H1 (cell line): ENCODE data around the gene MAGI2. TPM values are rescaled to one million over a fixed set of nuclear protein-coding genes. Genes with fewer than 3 reads are reported as not detected.

Experiments
- CTCF ChIA-PET: fragments of 300-600 bp; sonication (Branson Sonifier 250); formaldehyde crosslinking; loops from one replicate; lab custom pipeline; 2021; ENCODE audit not compliant: partially characterized antibody; lab: Charles Lee
- POLR2A ChIA-PET: fragments of 300-600 bp; sonication (Branson Sonifier 250); formaldehyde crosslinking; loops from one replicate; lab custom pipeline; 2021; ENCODE audit warnings: inconsistent platforms; ENCODE audit not compliant: partially characterized antibody; lab: Charles Lee
- DNase-seq, 2 experiments: peaks; one replicate each; pipeline versions ENCODE4 v3.0.0 to v3.0.0-alpha.2; 2010 to 2022; ENCODE audit warnings: low spot score in 2 of 2, low read depth in 1 of 2, mixed read lengths in 1 of 2
- FAIRE-seq: peaks from 2 replicates; lab custom pipeline; 2011; peaks lifted over from hg19 to GRCh38; lab: Jason Lieb, UNC
- H2AFZ ChIP-seq: 2 replicates; pipeline ENCODE4 v1.8.1; 2012; ENCODE audit warnings: low read length, inconsistent platforms
- H2AK5ac ChIP-seq: 2 replicates; pipeline ENCODE4 v1.6.1; 2013; ENCODE audit warnings: low read depth, low read length
- H2BK120ac ChIP-seq: replicated peaks from 2 replicates; pipeline ENCODE3; 2013; ENCODE audit warnings: low read depth, low read length, inconsistent platforms
- H2BK12ac ChIP-seq: 2 replicates; pipeline ENCODE4 v1.6.1; 2013; ENCODE audit warnings: low read depth, low read length
- H2BK15ac ChIP-seq: 2 replicates; pipeline ENCODE4 v1.6.1; 2013; ENCODE audit warnings: low read length
- H2BK20ac ChIP-seq: 2 replicates; pipeline ENCODE4 v1.6.1; 2013; ENCODE audit warnings: low read length
- H2BK5ac ChIP-seq: 2 replicates; pipeline ENCODE4 v1.6.1; 2013; ENCODE audit warnings: low read depth, low read length
- H3K14ac ChIP-seq: 2 replicates; pipeline ENCODE4 v1.6.1; 2013; ENCODE audit warnings: inconsistent platforms; ENCODE audit not compliant: insufficient read length
- H3K18ac ChIP-seq: 2 replicates; pipeline ENCODE4 v1.6.1; 2013; ENCODE audit warnings: low read length; ENCODE audit errors: extremely low read depth
- H3K23ac ChIP-seq: 2 replicates; pipeline ENCODE4 v1.6.1; 2013; ENCODE audit warnings: inconsistent platforms; ENCODE audit not compliant: insufficient read length
- H3K23me2 ChIP-seq: 2 replicates; pipeline ENCODE4 v1.6.1; 2013; ENCODE audit warnings: low read depth, low read length
- H3K27ac ChIP-seq: 2 replicates; pipeline ENCODE4 v1.6.1; 2011; ENCODE audit warnings: low read depth, low read length, inconsistent platforms
- H3K27me3 ChIP-seq, 4 experiments: replicated peaks in 1 of 4; 1 replicate in 1 of 4; 2 replicates in 3 of 4; pipeline versions ENCODE4 v1.6.1 to v1.8.1; 2011 to 2013; ENCODE audit warnings: low read length in 3 of 4, mild to moderate bottlenecking in 3 of 4, inconsistent platforms in 2 of 4, mixed read lengths in 2 of 4, moderate library complexity in 1 of 4; ENCODE audit not compliant: control insufficient read depth in 3 of 4, insufficient read depth in 3 of 4; ENCODE audit errors: extremely low read depth in 1 of 4
- H3K36me3 ChIP-seq, 4 experiments: 2 replicates each; pipeline versions ENCODE4 v1.6.1 to v1.8.1; 2011 to 2013; ENCODE audit warnings: mild to moderate bottlenecking in 4 of 4, low read length in 3 of 4, moderate library complexity in 2 of 4, control low read depth in 1 of 4, inconsistent platforms in 1 of 4; ENCODE audit not compliant: insufficient read depth in 4 of 4, control insufficient read depth in 2 of 4
- H3K4ac ChIP-seq: replicated peaks from 2 replicates; pipeline ENCODE3; 2013; ENCODE audit warnings: low read length, low read depth, mixed read lengths, inconsistent platforms; ENCODE audit not compliant: insufficient read length
- H3K4me1 ChIP-seq, 4 experiments: replicated peaks in 1 of 4; 1 replicate in 1 of 4; 2 replicates in 3 of 4; pipeline versions ENCODE4 v1.6.1 to v1.8.1; 2011 to 2013; ENCODE audit warnings: low read length in 3 of 4, inconsistent platforms in 2 of 4, mixed read lengths in 1 of 4; ENCODE audit not compliant: insufficient read depth in 4 of 4, control insufficient read depth in 3 of 4
- H3K4me2 ChIP-seq, 2 experiments: 2 replicates each; pipeline versions ENCODE4 v1.6.1 to v1.8.1; 2011 to 2013; ENCODE audit warnings: low read depth in 2 of 2, low read length in 2 of 2, control low read depth in 1 of 2, inconsistent platforms in 1 of 2, mild to moderate bottlenecking in 1 of 2; ENCODE audit not compliant: insufficient read depth in 1 of 2
- H3K4me3 ChIP-seq, 4 experiments: fragments of 200-600, 300-600 bp in 1 of 4; sonication (generic), shearing (Covaris generic), sonication (Bioruptor Twin) in 1 of 4; 2 replicates each; pipeline versions ENCODE4 v1.5.1 to v1.8.1; 2011 to 2016; ENCODE audit warnings: low read length in 4 of 4, low read depth in 3 of 4, control low read depth in 2 of 4, inconsistent platforms in 2 of 4, mild to moderate bottlenecking in 2 of 4, mixed read lengths in 1 of 4, moderate library complexity in 1 of 4; ENCODE audit not compliant: insufficient read depth in 2 of 4; ENCODE audit errors: extremely low read depth in 1 of 4
- H3K56ac ChIP-seq: replicated peaks from 2 replicates; pipeline ENCODE3; 2013; ENCODE audit warnings: low read depth, mild to moderate bottlenecking, mixed read lengths, low read length, inconsistent platforms; ENCODE audit not compliant: insufficient read length
- H3K79me1 ChIP-seq: 2 replicates; pipeline ENCODE4 v1.6.1; 2013; ENCODE audit warnings: low read depth, low read length, control low read depth
- H3K79me2 ChIP-seq, 2 experiments: 2 replicates each; pipeline versions ENCODE4 v1.6.1 to v1.8.1; 2012 to 2013; ENCODE audit warnings: low read length in 2 of 2, mild to moderate bottlenecking in 2 of 2, inconsistent platforms in 1 of 2; ENCODE audit not compliant: insufficient read depth in 2 of 2, control insufficient read depth in 1 of 2
- H3K9ac ChIP-seq, 4 experiments: replicated peaks in 1 of 4; 1 replicate in 1 of 4; 2 replicates in 3 of 4; pipeline versions ENCODE4 v1.6.1 to v1.8.1; 2011 to 2013; ENCODE audit warnings: low read depth in 3 of 4, low read length in 3 of 4, control low read depth in 2 of 4, mild to moderate bottlenecking in 2 of 4, moderate library complexity in 2 of 4, inconsistent platforms in 1 of 4; ENCODE audit errors: extremely low read depth in 1 of 4
- H3K9me3 ChIP-seq, 2 experiments: 2 replicates each; pipeline versions ENCODE4 v1.6.1 to v1.8.1; 2012 to 2013; ENCODE audit warnings: mild to moderate bottlenecking in 2 of 2, moderate library complexity in 2 of 2, control low read depth in 1 of 2, inconsistent platforms in 1 of 2, low read depth in 1 of 2, low read length in 1 of 2, mixed read lengths in 1 of 2; ENCODE audit not compliant: insufficient read depth in 2 of 2
- H4K20me1 ChIP-seq, 2 experiments: replicated peaks in 1 of 2; 2 replicates each; pipeline versions ENCODE3 to v1.8.1; 2011 to 2013; ENCODE audit warnings: inconsistent platforms in 2 of 2, low read length in 2 of 2, mild to moderate bottlenecking in 1 of 2; ENCODE audit not compliant: insufficient read depth in 2 of 2, control insufficient read depth in 1 of 2
- H4K5ac ChIP-seq: 2 replicates; pipeline ENCODE4 v1.6.1; 2013; ENCODE audit warnings: low read length, low read depth, mixed read lengths, inconsistent platforms; ENCODE audit not compliant: insufficient read length
- H4K8ac ChIP-seq: 2 replicates; pipeline ENCODE4 v1.8.0; 2013; ENCODE audit warnings: mild to moderate bottlenecking, moderate library complexity, low read length, inconsistent platforms; ENCODE audit not compliant: insufficient read depth; ENCODE audit errors: extremely low read depth
- H4K91ac ChIP-seq: replicated peaks from 2 replicates; pipeline ENCODE3; 2013; ENCODE audit warnings: low read length, mixed read lengths, inconsistent platforms; ENCODE audit not compliant: insufficient read length
- E2F6 ChIP-seq: IDR thresholded peaks from 2 replicates; pipeline ENCODE4 v1.6.1; 2012; ENCODE audit warnings: inconsistent platforms
- HDAC6 ChIP-seq: IDR thresholded peaks from one replicate; pipeline ENCODE4 v1.7.1; 2012; ENCODE audit warnings: low read depth, mild to moderate bottlenecking, inconsistent platforms, low read length, moderate library complexity
- KDM5A ChIP-seq: fragments of 200-600 bp; IDR thresholded peaks from 2 replicates; pipeline ENCODE4 v1.7.1; 2012; ENCODE audit warnings: mild to moderate bottlenecking, low read length, inconsistent platforms, mixed read lengths
- ZNF274 ChIP-seq: IDR thresholded peaks from 2 replicates; pipeline ENCODE4 v1.7.0; 2012; ENCODE audit warnings: low read length, borderline replicate concordance; ENCODE audit errors: extremely low read depth
- WGBS, 2 experiments: shearing (Covaris generic) in 1 of 2; methylation state at CpG; one replicate each; pipeline versions ENCODE4 v1.1.6 to v1.1.7; 2013 to 2015; ENCODE audit warnings: low lambda C conversion rate in 2 of 2, mixed read lengths in 2 of 2, inconsistent platforms in 1 of 2, low coverage in 1 of 2, missing lambda C conversion rate in 1 of 2; ENCODE audit not compliant: insufficient replicate concordance in 2 of 2, insufficient coverage in 1 of 2, insufficient read length in 1 of 2; ENCODE audit errors: extremely low coverage in 1 of 2, missing lambda C conversion rate in 1 of 2; 5-methylcytosine and 5-hydroxymethylcytosine counted together
- polyA plus RNA-seq, 7 experiments: library from polyadenylated mRNA; depleted of rRNA in 3 of 7; stranded (reverse) in 5 of 7; unstranded in 2 of 7; fragments of >200 nt in 5 of 7; fragments of 200-250 nt in 2 of 7; gene quantifications; 1 replicate in 5 of 7; 2 replicates in 1 of 7; 4 replicates in 1 of 7; pipeline versions ENCODE4 v1.2.1 to v1.2.3, GENCODE V29; 2011 to 2013; ENCODE audit warnings: missing spikeins in 2 of 7, mixed read lengths in 2 of 7
- total RNA-seq: library from RNA; stranded (reverse); fragmentation: NEBNext Ultra II Directional; extraction: Animal tissue kit (Norgen Biotek cat#: 25700); gene quantifications from 2 replicates; pipeline ENCODE4 v1.2.1, GENCODE V29; 2021

The MAGI2 gene
- total and polyA plus RNA-seq, 2 of the 8 experiments (the other 6 are each of a cell fraction or from before 2014, with no cell fraction given): 6.0 to 27.3 TPM

GRCh38 chr7:79180533-79180932 is 272.9 kb downstream of the MAGI2 start:
- Histone ChIP-seq H3K9ac (no peak overlapping the region), H3K23ac (no peak overlapping the region), H3K56ac (no peak overlapping the region), H2BK15ac (no peak overlapping the region), H3K4me3 (no peak overlapping the region), H3K14ac (no peak overlapping the region), H4K91ac (no peak overlapping the region), H2BK12ac (no peak overlapping the region), H3K23me2 (no peaks in the 10 kb centered on the region), H2BK120ac (no peak overlapping the region), H2BK20ac (no peak overlapping the region), H3K27ac (no peak overlapping the region), H4K20me1 (no peaks in the 10 kb centered on the region), H3K27me3 (no peaks in the 10 kb centered on the region), H3K4ac (no peak overlapping the region), H2AK5ac (no peak overlapping the region), H3K79me2 (no peaks in the 10 kb centered on the region), H3K4me1 (no peaks in the 10 kb centered on the region), H3K79me1 (no peaks in the 10 kb centered on the region), H2AFZ (no peak overlapping the region), H4K5ac (no peak overlapping the region), H3K18ac (no peak overlapping the region), H4K8ac (no peak overlapping the region), H2BK5ac (no peak overlapping the region), H3K9me3 (no peaks in the 10 kb centered on the region), H3K36me3 (no peaks in the 10 kb centered on the region), H3K4me2 (no peak overlapping the region)
- DNase-seq: no peak
- POLR2A ChIA-PET: no interaction called here
- TF ChIP-seq KDM5A (no peak), ZNF274 (no peak), E2F6 (no peak), HDAC6 (no peak)
- CTCF ChIA-PET: interaction anchor here (1.1 kb wide), 1 partner anchor 42 kb away, joined by 3 read pairs; no protein-coding TSS in a partner anchor
- 45% methylated on average over 2 of the region's 2 CpGs; no CpG with 5 or more reads in 1 of the 2 experiments for WGBS, 2 experiments
- no peak for FAIRE-seq
